Measurements from ENCODE around the gene GPBP1.

The GPBP1 gene

GRCh38 chr5:57292336-57292735 is 118.5 kb downstream of the GPBP1 start:
- TF ChIP-seq CTCF (IDR thresholded peaks at IDR 0.05) (no peak), ZFX (IDR thresholded peaks at IDR 0.05; ENCODE audit: borderline replicate concordance) (no peak)
- no peak overlapping the region for H3K27ac ChIP-seq

GRCh38 chr5:57298295-57298984 is 124.6 kb downstream of the GPBP1 start:
- peak; percentile 88 for TF ChIP-seq CTCF (IDR thresholded peaks at IDR 0.05)
- TF ChIP-seq ZFX (IDR thresholded peaks at IDR 0.05; ENCODE audit: borderline replicate concordance): no peak
- H3K27ac ChIP-seq: no peak overlapping the region

GRCh38 chr5:57298985-57299491 is 125.2 kb downstream of the GPBP1 start:
- peak; percentile 10; the same call in 1 of the 2 replicates for TF ChIP-seq CTCF (IDR thresholded peaks at IDR 0.05)
- TF ChIP-seq ZFX (IDR thresholded peaks at IDR 0.05; ENCODE audit: borderline replicate concordance): no peak
- H3K27ac ChIP-seq: no peak overlapping the region

- H3K27ac ChIP-seq: no peak overlapping the region
- no peak for TF ChIP-seq CTCF (IDR thresholded peaks at IDR 0.05)
- TF ChIP-seq ZFX (IDR thresholded peaks at IDR 0.05; ENCODE audit: borderline replicate concordance): no peak
These were observed 126.1 kb downstream of the GPBP1 start for GRCh38 chr5:57299986-57300385.

GRCh38 chr5:57302164-57302563 is 128.3 kb downstream of the GPBP1 start:
- TF ChIP-seq CTCF (IDR thresholded peaks at IDR 0.05): peak; percentile 18; the same call in 1 of the 2 replicates
- TF ChIP-seq ZFX (IDR thresholded peaks at IDR 0.05; ENCODE audit: borderline replicate concordance): no peak
- no peak overlapping the region for H3K27ac ChIP-seq

- TF ChIP-seq CTCF (IDR thresholded peaks at IDR 0.05) (no peak; the same call in 1 of the 2 replicates), ZFX (IDR thresholded peaks at IDR 0.05; ENCODE audit: borderline replicate concordance) (no peak)
- no peak overlapping the region for H3K27ac ChIP-seq
These were observed 128.8 kb downstream of the GPBP1 start for GRCh38 chr5:57302643-57303042.

- no peak overlapping the region for H3K27ac ChIP-seq
- no peak for TF ChIP-seq ZFX (IDR thresholded peaks at IDR 0.05; ENCODE audit: borderline replicate concordance)
- no peak for TF ChIP-seq CTCF (IDR thresholded peaks at IDR 0.05)
These were observed 130.1 kb downstream of the GPBP1 start for GRCh38 chr5:57303985-57304384.
